Measurements from ENCODE around the gene NFAM1. TPM values are rescaled to one million over a fixed set of nuclear protein-coding genes. Genes with fewer than 3 reads are reported as not detected.

The NFAM1 gene
- total RNA-seq, 1 donor from 2014 or later: 0.53 TPM

GRCh38 chr22:42444077-42444904 is 12.1 kb upstream of the NFAM1 start:
- H3K27ac Mint-ChIP-seq: peak overlapping the region; percentile 67
- peaks cover under 1% of the 10 kb centered on the region for H3K27me3 Mint-ChIP-seq
- DNase-seq (ENCODE audit: extremely low spot score, unreplicated experiment): peak; percentile 88
- TF ChIP-seq, protein P1, sequence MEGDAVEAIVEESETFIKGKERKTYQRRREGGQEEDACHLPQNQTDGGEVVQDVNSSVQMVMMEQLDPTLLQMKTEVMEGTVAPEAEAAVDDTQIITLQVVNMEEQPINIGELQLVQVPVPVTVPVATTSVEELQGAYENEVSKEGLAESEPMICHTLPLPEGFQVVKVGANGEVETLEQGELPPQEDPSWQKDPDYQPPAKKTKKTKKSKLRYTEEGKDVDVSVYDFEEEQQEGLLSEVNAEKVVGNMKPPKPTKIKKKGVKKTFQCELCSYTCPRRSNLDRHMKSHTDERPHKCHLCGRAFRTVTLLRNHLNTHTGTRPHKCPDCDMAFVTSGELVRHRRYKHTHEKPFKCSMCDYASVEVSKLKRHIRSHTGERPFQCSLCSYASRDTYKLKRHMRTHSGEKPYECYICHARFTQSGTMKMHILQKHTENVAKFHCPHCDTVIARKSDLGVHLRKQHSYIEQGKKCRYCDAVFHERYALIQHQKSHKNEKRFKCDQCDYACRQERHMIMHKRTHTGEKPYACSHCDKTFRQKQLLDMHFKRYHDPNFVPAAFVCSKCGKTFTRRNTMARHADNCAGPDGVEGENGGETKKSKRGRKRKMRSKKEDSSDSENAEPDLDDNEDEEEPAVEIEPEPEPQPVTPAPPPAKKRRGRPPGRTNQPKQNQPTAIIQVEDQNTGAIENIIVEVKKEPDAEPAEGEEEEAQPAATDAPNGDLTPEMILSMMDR (conservative IDR thresholded peaks at IDR 0.05): peak; percentile 95
- H3K36me3 Mint-ChIP-seq: no peaks in the 10 kb centered on the region
- H3K4me1 Mint-ChIP-seq (ENCODE audit: unreplicated experiment): peaks cover 20% of the 10 kb centered on the region
- peak overlapping the region; percentile 83 for H3K4me3 Mint-ChIP-seq
- no peaks in the 10 kb centered on the region for H3K9me3 Mint-ChIP-seq

- H3K27me3 Mint-ChIP-seq: peaks cover 3% of the 10 kb centered on the region
- TF ChIP-seq, protein P1 (conservative IDR thresholded peaks at IDR 0.05): no peak
- no peak for DNase-seq (ENCODE audit: extremely low spot score, unreplicated experiment)
- H3K4me1 Mint-ChIP-seq (ENCODE audit: unreplicated experiment): peaks cover 25% of the 10 kb centered on the region
- H3K9me3 Mint-ChIP-seq: no peaks in the 10 kb centered on the region
- H3K36me3 Mint-ChIP-seq: no peaks in the 10 kb centered on the region
- peak overlapping the region; percentile 51 for H3K4me3 Mint-ChIP-seq
- H3K27ac Mint-ChIP-seq: peak overlapping the region; percentile 29
Measured at GRCh38 chr22:42443240-42444076, 11.3 kb upstream of the NFAM1 start.

GRCh38 chr22:42442748-42443147 is 10.5 kb upstream of the NFAM1 start:
- Mint-ChIP-seq H3K27ac (peak overlapping the region; percentile 29), H3K36me3 (no peaks in the 10 kb centered on the region), H3K27me3 (peaks cover 3% of the 10 kb centered on the region), H3K9me3 (no peaks in the 10 kb centered on the region), H3K4me3 (no peak overlapping the region), H3K4me1 (ENCODE audit: unreplicated experiment) (peaks cover 27% of the 10 kb centered on the region)
- no peak for DNase-seq (ENCODE audit: extremely low spot score, unreplicated experiment)
- TF ChIP-seq, protein P1 (conservative IDR thresholded peaks at IDR 0.05): no peak

- Mint-ChIP-seq H3K36me3 (no peaks in the 10 kb centered on the region), H3K4me3 (no peak overlapping the region), H3K27ac (no peak overlapping the region), H3K27me3 (peaks cover 9% of the 10 kb centered on the region), H3K9me3 (no peaks in the 10 kb centered on the region), H3K4me1 (ENCODE audit: unreplicated experiment) (peaks cover 35% of the 10 kb centered on the region)
- DNase-seq (ENCODE audit: extremely low spot score, unreplicated experiment): no peak
- TF ChIP-seq, protein P1 (conservative IDR thresholded peaks at IDR 0.05): no peak
Measured at GRCh38 chr22:42440728-42441127, 8.5 kb upstream of the NFAM1 start.

DNA sequence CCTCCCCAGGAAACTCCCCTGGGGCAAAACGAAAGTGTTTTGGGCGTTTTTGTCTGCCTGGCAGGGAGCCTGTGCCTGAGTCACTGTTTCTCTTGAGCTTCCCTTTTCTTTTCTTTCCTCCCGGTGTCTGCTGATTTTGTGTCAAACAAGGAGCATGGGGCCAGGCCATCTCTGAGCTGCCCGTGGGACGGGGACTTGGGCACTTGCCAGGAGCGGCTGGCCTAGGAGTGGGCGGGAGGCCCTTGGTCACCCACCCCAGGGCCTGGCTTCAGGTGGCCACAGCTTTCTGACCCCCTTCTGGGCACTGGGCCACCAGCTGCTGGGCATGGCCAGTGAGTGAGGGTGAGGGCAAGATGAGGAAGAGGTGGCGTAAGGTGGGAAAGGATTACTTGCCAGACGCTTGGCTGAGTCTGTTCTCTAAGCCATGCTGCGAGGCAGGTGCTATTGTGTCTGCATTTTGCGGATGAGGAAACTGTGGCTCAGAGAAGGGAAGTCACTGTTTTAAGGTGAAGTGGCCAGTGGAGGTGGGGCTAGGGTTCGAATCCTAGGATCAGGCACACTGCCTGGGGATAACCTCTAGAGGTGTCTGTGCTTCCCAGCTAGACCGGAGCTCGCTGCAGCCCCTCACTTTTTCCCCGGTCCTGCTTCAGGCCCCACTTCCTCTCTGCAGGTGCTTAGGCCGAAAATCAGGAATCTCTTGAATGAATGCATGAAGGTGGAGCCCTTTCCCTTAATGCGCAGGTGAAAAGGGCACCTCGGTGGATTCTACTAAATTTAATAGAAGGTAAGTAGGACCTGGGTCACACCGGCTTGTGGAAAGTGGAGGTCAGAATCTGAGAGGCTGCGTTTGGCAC is 7.8 kb upstream of the NFAM1 start:
- Mint-ChIP-seq H3K27ac (no peak overlapping the region), H3K4me3 (no peak overlapping the region), H3K9me3 (no peaks in the 10 kb centered on the region), H3K4me1 (ENCODE audit: unreplicated experiment) (peaks cover 33% of the 10 kb centered on the region), H3K36me3 (no peaks in the 10 kb centered on the region), H3K27me3 (peaks cover 9% of the 10 kb centered on the region)
- DNase-seq (ENCODE audit: extremely low spot score, unreplicated experiment): no peak
- TF ChIP-seq, protein P1 (conservative IDR thresholded peaks at IDR 0.05): no peak

All from type B pancreatic cell (in vitro differentiated cells).